Hematopoietic multipotent progenitor cell treated with erythropoietin and hydrocortisone succinate and interleukin-3 and kit ligand, for 6 days (in vitro differentiated cells): Measurements from ENCODE around the gene GGNBP2.

ENCODE experiments used
- DNase-seq: peaks from one replicate; pipeline ENCODE4 v3.0.0-alpha.2; 2015

GGNBP2 gene

DNA sequence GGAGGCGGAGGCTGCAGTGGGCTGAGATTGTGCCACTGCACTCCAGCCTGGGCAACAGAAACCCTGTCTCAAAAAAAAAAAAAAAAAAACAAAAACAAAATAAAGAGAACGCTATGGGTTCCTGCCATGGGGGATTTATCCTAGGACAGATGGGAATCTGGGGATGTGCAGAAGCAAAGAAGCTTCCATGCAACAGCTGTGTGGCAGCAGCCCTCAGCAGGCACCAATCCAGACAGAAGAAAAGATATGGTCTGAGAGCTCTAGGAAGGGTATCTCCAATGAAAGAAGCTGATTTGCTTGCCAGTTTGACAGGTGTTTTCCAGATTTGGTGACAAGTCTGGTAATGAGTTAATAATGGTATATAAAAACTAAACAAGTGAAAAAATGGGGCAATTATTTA lies 21.6 kb upstream of the GGNBP2 start:
- no peak for DNase-seq

DNA sequence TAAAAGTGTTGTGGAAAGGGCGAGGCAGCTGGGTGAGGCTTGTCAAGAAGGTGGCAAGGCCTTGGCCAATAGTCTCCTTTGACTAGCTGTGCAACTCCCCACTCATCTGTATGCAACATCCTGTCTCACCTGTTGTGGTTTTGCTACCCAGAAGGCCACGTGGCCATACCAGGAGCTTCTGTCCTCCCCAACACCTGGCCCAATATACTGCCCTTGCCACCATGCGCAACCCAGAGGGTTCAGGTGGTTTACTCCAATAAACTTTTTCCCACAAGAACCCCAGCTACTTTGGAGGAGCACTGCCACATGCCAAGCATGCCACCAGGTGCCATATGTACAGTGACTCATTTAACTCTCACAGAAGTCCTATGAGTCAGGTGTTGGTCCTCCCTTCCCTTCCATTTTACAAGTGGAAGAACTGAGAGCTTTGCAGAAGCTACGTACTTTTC lies 20.3 kb upstream of the GGNBP2 start:
- no peak for DNase-seq

DNA sequence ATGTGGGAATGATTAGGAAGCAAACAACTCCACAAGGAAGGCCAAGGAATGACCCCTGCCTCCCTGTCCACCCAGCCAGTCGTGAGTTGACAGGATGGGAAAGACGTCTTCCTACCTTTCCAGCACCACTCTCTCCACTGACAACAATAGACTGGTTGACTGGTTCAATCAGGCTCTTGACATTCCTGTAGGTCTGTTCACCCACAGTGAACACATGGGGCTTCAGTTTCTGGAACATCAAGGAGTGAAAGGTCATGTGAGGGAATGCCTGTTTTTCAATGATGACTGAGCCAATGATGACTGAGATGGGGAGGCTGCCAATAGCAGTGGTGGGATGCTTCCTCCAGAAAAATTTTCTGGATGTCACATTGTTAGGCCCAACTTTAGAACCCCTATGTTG lies 19.6 kb upstream of the GGNBP2 start:
- DNase-seq: no peak

DNA sequence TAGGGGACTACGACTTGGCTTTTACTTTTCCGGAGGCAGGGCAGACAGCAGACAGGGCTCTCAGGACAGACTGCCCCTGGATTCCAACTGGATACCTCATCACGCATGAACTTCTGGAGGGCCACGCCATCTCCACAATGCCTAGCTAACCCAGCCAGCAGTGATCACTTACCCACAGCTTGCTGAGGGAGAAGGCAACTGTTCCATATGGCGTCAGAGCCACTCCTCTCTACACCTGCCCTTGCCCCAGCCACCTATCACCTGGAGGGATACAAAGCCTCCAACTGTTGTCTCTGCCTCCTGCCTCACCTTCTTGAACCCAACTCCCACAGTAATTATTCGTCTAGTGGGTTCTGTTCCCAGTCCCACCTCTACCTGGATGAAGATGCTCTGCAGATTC lies 18.8 kb upstream of the GGNBP2 start:
- no peak for DNase-seq

DNA sequence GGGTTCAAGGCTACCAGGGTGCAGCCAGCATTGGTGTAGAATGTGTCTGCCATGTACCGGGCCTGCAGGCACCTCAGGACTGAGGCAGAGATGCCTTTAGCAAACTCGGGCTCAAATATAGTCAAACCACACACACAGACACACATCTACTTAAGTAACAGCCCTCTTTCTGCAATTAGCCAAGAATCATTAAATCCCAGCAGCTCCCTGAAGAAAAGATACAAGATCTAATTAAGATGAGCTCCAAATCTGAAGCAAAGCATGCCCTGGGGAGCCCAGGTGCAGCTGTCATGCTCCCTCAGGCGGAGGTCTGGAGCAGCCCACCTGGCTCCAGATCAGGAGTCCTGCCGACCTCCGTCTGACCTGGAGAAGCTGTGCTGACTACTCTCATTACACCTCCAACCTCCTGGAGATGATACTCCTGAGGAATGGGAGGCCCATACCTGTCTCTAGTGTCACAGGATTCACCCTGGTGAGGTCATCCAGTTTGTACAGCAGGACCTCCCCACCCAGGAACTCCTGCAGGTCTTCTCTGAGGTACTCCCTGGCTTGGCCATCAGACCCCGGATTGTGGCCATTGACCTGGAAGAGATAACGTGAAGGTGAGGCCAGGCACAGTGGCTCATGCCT lies 17.0 kb upstream of the GGNBP2 start:
- DNase-seq: no peak

DNA sequence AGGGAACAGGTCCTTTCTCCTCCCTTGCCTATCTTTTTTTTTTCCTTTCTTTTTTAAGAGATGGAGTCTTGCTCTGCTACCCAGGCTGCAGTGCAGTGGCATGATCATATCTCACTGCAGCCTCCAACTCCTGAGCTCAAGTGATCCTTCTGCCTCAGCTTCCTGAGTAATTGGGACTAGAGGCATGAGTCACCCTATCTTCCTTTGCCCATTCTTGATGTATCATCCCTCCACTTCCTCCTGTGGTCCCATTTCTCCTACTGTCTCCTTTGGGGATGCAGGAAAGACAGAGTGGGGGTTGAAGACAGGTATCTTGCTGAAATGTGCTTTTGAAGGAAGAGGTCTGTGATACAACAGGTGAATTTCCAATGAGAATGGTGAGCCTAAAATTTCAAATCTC lies 15.6 kb upstream of the GGNBP2 start:
- no peak for DNase-seq

DNA sequence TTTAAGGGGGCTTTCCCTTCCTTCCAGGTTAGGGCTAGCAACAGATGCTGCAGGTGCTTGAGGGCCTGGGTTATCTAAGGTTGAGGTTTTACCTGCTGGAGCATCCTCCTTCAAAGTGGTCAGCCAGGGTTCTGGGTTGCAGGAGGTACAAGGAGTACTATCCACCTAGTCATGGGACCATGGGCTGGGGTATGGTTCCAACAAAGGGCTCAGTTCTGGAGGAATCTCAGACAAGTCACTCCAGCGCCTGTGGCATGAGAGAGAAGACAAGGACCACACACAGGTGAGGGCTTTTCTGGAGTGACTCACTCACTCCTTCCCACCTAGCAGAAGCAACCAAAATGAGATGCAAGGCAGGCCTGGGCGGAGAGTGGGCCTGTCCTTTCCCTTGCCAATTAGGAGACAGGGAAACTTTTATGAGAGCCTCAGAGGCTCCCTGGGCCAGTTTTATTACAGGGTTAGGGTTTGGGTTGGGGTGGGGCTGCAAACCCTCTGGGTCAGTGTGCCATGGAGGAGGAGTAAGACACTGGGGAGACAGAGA lies 12.2 kb upstream of the GGNBP2 start:
- DNase-seq: no peak

DNA sequence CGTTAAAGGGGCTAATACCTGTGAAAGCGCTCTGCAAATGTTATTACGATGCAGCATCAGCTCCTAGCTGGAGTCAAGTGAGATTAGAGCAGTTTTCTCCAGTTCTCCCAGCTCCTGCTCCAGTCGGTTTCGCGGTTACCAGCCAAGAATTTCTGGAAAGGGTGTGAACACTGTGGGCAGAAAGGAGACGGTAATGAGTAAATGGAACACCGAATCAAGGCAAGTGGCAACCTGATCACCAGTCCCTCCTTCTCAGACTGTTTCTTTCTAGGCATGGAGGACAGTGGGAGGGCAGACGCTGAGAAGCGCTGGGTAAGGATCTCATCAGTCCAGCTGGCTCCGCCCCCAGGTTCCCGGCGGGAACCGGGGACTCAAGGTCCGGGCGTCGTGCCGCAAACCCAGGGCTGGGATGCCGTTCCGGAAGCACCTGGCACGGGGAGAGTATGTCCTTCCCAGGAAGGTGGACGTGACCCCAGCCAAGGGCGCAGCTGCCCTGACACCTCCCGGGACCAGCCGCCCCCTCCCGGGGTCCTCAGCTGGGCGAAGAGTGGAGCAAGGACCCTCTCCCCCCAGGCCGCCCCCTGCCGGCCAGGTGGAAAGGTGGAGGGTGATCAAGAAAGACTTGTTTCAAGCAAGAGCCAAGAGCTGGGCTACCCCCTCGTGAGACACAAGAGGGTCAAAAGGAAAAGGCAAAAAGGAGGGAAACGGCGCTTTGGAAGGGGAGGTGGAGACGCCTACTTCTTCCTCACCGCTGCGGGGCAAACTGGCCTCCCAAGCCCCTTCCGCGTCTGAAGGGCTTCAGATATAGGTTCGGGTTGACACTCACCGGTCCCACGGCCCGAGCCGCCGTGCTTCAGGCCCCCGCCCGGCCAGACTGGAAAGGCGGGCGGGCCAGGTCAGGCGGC lies 10.5 kb upstream of the GGNBP2 start:
- DNase-seq: peak; percentile 84

DNA sequence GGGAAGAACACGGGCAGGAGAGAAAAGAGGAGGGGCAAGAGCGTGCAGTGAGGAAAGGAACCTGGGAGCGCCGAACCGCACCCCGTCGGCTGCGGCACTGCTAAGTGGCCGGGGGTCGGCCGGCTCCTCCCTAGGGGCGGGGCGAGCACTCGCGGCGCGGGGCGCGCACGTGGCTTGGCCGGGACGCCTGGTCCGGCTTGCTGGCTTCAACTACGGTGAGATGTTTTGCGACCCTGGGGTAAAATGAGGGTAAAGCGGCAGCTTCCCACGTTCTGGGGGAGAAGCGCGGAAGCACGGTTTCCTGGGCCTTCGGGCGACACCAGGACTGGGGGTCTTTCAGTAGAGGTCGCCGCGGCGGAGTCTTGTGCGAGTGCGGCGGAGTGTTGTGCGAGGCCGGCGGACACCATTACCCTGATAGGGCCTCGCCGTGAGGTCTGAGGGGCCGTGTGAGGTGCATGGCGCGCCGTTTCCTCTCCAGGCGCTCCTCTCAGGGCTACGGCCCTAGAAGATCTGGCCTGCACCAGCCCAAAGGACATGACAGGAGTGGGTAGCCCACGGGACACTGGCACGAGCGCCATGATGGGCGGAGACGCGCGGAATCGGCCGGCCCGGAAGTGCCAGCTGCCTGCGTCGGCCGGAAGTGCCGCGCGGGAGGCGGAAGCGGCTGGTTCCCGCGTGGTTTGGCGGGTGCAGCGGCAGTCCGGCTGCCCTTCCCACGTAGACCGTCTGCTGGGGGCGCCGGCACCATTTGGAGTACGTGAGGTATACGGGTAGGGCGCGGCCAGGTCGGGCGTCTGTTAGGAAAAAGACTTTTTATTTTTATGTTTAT lies 9.7 kb upstream of the GGNBP2 start, which contains the start of the genes MYO19 and PIGW:
MYO19 (minus strand) TSS at position 29 of the 829 bp plus-strand sequence. CDS start 2,330 bp downstream, outside the sequence.
PIGW (plus strand) TSS at position 148 of the 829 bp plus-strand sequence. CDS start 2,115 bp downstream, outside the sequence.
- peak; percentile 95 for DNase-seq

DNA sequence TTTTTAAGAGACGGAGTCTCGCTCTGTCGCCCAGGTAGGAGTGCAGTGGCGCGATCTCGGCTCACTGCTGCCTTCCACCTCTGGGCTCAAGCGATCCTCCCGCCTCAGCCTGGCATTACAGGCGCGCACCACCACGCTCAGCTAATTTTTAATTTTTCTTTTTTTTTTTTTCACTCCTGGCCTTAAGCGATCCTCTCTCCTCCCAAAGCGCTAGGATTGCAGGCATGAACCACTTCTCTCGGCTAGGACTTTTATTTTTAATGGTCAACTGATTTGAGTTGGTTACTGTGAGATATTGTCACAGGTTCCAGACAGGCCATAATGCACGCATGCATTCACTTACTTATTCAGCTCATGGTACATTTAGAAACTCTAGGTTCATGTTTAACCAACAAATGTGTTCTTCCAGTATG lies 9.0 kb upstream of the GGNBP2 start:
- DNase-seq: peak; percentile 26

DNA sequence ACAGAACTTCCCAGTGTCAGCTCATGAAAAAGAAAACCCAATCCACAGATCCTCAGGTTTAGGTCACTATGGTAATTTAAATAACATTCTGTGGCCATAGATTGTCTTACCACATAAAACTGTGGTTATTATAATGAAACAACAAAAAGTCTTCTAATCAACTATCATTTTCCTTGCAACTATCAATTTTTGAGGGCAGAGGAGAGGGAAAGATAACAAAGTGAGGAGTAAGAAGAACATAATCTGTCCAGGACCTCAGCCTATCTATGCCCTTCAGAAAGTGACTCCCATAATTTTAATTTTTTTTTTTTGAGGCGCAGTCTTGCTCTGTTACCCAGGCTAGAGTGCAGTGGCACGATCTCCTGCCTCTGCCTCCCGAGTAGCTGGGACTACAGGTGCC lies 4.0 kb upstream of the GGNBP2 start:
- DNase-seq: peak; percentile 90

DNA sequence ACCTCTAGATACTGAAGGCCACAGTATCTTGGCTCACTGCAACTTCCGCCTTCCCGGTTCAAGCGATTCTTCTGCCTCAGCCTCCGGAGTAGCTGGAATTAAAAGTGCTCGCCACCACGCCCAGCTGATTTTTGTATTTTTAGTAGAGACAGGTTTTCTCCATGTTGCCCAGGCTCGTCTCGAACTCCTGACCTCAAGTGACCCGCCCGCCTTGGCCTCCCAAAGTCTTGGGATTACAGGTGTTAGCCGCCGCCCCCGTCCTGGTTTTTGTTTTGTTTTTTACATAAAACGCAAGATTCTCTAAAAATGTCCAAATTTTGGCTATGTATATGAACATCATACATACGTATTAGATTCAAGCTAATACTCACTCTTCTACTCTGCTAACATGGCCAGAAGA lies 2.0 kb upstream of the GGNBP2 start:
- DNase-seq: no peak

DNA sequence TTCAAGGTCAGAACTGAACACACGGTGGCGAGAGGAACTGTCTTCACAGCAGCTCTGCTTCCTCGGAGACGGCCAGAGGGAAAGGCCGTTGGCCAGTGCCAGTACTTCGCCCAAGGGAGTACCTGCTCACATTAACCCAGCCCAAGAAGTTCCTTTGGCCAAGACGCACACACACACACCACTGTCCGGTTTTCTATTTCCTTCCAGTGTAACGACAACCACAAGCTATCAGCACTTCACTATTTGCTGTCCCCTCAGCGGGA lies 744 bp upstream of the GGNBP2 start:
- peak; percentile 83 for DNase-seq

DNA sequence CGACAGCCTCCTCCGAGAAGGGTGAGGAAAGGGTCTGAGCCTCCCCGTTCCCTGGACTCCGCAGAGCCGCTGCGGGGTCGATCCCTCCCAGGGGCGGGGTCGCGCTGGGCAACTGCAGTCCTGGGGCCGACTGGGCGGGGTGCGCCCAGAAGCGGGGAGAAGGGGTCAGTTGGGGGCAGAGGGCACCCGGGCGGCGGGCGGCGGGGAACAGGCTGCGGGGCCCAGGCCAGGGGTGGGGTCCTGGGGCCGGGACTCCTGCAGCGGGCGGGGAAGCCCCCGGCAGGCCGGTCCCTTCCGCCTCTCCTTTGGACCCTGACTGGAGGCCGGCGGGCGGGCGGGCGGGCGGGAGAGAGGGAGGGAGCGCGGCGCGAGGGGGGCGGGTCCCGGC lies 352 bp downstream of the GGNBP2 start:
- DNase-seq: no peak

DNA sequence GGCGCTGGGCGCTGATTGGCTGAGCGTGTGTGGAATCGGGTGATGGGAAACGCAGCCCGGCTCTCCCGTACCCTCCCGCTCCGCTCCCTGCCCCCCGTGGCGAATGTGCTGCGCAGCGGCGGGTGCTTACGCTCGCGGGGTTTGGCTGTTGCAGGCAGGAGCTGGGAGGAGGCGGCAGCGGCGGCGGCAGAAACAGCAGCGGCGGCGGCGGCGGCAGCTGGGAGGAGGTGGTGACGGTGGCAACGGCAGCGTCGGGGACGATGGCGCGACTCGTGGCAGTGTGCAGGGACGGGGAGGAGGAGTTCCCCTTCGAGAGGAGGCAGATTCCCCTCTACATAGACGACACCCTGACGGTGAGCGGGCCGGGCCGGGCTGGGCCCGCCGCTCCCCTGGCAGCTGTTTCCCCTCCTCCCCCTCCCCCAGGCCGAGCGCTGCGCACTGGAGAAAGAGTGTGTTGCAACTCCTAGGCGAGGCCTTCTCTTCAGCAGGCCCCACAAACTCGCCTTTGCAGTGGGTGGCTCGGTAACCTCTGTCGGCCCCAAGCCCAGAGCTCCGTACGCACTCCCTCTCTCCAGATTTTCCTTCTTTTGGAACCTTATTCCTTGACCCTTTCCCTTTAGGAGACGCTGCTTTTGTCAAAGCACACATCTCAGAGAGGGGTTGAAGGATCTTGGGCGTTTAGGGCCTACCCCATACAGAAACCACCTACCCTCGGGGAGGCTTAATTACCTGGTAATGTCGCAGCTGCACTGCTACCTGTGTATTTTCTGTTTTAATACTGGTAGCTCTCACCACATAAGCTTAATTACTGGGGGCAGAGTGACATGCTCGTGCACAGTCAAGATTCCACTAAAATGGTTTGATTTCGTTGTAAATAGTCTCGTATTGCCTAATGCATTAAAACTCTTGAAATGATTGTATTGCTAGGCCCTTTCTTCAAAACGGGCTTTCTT lies 1.0 kb downstream of the GGNBP2 start:
- peak; percentile 96 for DNase-seq

DNA sequence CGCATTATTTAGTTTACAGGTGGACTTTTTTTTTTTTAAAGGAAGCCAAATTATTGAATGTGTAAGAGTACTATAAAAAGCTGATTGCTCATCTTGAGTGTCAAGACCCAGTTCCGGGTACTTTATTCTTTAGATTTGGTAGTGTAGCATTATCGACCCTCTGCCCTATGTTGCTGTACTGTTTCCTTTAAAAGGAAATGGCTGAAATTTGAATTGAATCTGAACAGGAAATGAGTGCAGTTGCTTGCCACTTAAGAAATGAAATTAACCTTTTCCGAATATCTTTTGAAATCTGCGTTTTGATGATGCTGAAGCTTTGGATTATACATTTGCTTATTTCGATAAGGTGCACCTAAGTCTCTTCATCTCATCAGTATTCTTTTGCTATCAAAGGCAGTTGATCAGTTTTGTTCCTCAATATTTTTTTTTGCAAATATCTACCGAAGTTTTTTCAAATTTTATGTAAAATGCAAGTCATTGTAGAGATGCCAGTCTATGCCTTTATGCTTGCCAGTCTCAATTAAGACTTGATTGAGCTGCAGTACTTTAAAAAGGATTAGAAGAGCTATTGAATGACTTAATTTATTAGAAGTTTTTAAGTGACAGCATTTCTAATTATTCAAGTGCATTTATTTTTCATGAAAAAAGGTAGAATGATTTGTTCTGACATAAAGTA lies 1.8 kb downstream of the GGNBP2 start:
- DNase-seq: peak; percentile 48

DNA sequence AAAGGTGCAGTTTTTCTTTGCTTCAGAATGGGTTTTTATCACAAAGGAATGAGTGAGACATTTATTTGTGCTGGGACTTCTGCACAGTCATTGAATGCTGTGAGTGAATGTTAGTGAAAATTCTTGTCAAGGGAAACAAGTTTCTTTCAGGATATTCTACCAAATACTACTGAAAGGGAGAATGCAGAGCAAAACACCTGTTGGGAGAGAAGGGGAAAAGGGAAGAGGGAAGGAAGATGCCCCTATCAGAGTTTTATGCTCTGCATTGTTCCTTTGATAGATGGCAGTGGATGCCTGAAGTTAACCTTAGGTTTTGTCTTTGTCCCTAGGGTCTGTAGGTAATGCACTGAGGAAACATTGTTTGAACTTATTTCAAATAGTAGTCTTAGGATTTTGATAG lies 3.1 kb downstream of the GGNBP2 start:
- no peak for DNase-seq

DNA sequence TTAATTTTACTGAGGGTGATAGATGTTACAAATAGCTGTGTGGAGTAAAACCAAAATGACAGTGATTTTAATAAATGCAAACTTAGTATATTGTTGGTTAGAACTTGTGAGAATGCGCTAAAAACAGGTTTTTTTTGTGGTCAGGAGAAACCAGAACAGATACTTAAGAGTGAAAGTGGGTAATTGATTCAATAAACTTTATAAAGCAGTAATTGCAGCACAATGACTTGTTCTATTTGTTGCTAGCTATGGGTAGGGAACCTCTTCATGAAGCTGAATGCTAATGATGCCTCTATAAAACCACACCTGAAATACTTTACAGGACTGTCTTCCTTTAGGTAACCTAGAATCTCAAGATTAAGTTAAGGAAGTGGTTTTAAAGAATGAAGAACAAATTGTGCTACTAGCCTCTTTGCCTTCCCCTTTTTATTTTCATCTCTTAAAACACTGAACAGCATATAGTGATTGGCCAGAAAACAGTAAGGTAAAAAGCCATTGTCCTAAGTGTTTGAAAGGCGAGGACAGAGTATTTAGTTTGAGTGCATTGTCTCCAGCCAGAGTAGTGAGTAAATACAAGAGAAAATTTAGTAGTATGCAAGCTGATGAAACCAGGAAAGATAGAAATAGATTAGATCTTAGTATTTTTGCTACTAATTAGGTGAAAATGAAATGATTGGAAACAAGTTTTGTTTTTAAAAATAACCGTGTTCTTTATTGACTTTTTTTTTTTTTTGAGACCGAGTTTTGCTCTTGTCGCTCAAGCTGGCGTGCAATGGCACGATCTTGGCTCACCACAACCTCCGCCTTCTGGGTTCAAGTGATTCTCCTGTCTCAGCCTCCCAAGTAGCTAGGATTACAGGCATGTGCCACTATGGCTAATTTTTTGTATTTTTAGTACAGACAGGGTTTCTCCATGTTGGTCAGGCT lies 6.0 kb downstream of the GGNBP2 start:
- DNase-seq: peak; percentile 38

DNA sequence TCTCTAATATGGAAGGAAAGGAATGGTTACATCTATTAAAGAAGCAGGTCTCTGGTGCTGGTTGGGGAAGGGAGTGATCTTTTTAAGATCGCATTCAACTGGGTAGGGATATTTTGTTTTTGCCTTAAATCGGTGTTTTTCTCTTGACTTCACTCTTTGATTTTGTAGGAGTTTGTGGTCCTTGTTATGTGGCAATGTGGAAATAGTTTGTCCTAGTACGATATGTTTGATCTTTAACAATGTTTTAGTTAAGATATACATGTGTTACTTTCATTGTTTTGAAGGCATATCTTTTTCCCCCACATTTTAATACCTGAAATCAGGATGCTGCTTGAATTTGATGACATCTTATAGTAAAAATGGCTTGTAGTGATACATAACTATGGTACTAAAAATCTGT lies 8.7 kb downstream of the GGNBP2 start:
- DNase-seq: no peak

DNA sequence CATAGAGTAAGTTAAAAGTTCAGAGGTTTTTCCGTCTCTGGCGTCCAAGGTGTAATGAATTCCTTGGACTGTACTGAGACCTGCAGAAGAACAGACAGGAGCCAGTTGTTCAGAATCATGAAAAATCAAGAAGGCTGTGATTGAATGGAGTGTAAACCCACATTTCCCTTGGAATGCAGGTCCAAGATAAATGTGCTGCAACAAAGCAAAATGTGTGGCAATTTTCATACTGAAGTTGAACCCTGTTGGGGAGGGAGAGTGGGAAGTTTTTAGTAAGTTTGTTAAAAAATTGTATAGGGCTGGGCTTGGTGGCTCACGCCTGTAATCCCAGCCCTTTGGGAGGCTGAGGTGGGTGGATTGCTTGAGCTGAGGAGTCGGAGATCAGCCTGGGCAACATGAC lies 21.4 kb downstream of the GGNBP2 start:
- DNase-seq: no peak
